HG03060 (cell line): ENCODE data around the gene CDC42BPB.
"Not testable (repeated sequence)": the region's sequence is repeated elsewhere in the genome, so short reads cannot be mapped to it uniquely, and the experiment has no call there.

Source experiments
- ATAC-seq: cut with Tn5 transposase; IDR thresholded peaks from one replicate; pipeline ENCODE4 v1.9.1; 2021; ENCODE audit warnings: low read depth, moderate number of reproducible peaks; ENCODE audit not compliant: unreplicated experiment

Gene CDC42BPB

GRCh38 chr14:102907980-102908730 lies 149.2 kb downstream of the CDC42BPB start:
- ATAC-seq = no peak

- no peak for ATAC-seq
These were observed 150.0 kb downstream of the CDC42BPB start for GRCh38 chr14:102907303-102907844.

GRCh38 chr14:102906616-102907302 lies 150.6 kb downstream of the CDC42BPB start:
- ATAC-seq = no peak

DNA sequence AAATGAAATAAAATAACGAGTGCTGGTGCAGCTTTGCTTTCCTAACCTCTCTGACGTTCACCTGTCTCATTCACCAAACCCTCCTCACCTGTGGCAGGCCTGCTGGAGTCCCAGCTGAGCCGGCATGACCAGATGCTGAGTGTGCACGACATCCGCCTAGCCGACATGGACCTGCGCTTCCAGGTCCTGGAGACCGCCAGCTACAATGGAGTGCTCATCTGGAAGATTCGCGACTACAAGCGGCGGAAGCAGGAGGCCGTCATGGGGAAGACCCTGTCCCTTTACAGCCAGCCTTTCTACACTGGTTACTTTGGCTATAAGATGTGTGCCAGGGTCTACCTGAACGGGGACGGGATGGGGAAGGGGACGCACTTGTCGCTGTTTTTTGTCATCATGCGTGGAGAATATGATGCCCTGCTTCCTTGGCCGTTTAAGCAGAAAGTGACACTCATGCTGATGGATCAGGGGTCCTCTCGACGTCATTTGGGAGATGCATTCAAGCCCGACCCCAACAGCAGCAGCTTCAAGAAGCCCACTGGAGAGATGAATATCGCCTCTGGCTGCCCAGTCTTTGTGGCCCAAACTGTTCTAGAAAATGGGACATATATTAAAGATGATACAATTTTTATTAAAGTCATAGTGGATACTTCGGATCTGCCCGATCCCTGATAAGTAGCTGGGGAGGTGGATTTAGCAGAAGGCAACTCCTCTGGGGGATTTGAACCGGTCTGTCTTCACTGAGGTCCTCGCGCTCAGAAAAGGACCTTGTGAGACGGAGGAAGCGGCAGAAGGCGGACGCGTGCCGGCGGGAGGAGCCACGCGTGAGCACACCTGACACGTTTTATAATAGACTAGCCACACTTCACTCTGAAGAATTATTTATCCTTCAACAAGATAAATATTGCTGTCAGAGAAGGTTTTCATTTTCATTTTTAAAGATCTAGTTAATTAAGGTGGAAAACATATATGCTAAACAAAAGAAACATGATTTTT lies 151.9 kb downstream of the CDC42BPB start:
- no peak for ATAC-seq

- ATAC-seq = no peak
These were observed 153.3 kb downstream of the CDC42BPB start for GRCh38 chr14:102903889-102904512.

DNA sequence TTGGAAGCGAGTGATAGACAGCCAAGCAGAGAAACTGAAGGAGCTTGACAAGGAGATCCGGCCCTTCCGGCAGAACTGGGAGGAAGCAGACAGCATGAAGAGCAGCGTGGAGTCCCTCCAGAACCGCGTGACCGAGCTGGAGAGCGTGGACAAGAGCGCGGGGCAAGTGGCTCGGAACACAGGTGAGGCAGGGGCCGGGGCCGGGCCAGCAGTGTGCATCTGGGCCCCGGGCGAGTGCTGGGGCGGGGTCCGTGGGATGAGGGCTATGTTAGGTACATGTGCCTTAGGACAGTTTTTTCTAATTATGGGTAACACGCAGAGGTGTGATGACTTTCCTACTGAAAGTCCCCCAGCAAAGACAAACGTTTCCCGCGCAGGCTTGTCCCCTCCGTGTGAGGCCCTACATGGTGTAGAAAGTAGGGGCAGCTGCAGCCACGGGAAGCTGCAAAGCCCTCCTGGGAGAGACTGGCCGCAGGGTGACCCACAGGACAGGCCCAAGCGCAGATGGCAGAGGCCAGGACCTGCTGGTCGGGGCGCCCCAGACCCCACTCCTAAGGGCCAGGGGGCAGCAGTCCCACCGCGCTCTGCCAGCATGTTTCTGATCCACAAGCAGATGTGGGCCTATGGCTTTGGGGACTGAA lies 154.0 kb downstream of the CDC42BPB start:
- ATAC-seq = no peak

DNA sequence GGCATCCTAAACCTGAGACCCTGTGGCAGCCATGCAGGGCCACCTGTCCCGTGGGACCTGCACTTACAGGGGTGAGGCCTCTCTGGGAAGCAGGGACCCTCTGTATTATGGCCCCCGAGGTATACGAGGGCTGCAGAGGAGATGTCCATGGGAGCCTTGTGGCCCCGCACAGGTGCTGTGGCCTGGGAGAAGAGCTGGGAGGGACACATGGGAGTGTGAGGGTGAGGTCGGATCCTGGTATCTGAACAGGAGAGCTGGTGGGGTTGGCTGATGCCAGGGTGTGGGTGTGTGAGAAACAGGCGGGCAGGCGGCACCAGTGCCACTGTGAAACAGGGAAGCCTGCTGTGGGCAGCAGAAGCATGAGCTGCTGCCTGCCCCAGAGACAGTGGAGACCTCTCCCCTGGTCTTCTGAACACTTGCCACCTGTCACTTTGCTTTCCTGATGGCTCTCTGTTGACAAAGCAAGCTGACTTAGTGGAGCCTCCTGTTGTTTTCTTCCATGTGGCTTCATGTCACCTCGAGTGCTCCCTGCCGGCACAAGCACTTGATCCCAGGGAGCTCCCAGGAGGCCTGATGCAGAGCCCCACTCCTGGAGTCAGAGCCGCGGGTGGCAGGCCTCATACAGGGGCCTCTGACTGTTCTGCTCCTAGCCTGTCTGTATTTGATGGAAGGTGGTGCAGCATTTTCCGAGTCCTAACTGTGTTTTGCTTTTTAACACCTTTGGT lies 154.7 kb downstream of the CDC42BPB start:
- ATAC-seq = no peak

DNA sequence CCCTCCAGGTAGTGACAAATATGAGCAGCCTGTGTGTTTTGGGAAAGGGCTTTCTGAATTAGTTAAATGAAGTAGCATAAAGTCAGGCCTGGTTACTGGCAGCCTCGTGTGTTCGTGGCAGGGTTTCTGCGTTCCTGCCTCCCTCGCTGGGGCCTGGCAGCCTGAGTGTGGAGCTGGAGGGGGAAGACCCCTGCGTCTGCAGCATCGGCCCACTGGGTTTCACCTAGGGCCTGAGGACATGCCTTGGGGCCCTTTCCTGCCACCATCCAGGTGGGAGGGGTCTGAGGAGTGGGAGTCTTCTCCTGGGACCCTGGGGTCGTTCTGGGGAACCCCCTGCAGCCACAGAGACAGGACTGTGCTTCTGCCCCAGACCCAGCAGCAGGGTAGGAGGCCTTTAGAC lies 155.3 kb downstream of the CDC42BPB start:
- no peak for ATAC-seq

DNA sequence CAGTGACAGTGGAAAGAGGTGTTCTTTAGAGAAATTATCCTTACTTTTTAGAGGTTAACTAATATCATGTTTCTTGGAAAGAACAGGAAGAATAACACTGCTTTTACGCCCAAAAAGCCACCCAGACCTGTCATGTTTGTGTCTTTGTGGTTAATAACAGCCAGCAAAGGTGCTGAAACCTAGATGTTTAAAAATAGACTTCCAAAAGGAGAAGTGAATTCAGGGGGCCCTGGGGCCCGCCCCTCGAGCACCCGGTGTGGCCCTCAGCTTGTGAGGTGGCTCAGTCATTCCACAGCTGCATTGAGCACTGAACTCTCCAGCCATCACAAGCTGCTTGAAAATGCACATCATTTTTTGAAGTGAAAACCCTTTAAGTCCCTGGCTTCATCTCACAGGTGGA lies 155.7 kb downstream of the CDC42BPB start:
- ATAC-seq = peak; percentile 45

DNA sequence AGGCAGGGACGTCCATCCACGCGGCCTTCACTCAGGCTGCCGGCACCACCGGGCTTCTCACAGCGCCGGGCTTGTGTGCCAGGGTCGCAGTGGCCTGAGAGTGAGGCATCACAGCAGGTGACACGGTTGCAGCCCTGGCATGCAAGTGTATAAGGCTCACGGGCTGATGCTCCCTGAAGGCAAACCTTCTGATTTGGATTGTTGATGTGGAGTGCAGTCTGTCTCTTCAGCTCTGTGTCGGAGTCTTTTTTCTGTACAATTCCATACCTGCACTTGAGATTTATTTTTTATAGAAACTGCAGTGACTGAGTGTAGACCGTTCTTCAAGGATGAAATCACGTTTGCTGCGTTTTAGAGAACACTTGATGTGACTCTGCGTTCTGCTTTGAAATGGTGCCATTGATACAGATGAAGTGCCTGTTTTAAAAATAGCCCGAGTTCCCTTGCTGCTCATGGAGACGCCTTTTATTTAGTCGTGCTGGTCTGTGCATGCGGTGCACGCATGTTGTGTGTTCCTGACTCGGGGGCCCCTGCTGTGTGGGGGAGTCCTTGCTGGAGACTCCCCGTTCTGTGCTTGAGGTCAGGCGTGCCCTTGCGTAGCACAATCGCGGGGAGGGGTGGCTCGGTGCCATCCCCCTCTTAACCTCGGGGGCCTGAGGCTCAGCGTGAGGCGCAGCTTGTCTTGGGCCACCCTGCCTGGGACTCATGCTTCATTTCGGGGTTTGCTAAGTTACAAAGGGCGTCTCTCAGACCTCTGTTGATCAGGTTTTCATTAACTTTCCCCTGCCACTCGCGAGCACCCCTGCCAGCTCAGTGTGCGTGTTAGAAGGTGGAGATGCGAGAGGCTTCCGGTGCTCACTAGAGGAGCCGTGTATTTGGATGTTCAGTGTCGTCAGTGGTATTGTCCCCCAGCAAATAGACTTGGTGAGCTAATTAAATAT lies 156.4 kb downstream of the CDC42BPB start:
- peak; percentile 22 for ATAC-seq

DNA sequence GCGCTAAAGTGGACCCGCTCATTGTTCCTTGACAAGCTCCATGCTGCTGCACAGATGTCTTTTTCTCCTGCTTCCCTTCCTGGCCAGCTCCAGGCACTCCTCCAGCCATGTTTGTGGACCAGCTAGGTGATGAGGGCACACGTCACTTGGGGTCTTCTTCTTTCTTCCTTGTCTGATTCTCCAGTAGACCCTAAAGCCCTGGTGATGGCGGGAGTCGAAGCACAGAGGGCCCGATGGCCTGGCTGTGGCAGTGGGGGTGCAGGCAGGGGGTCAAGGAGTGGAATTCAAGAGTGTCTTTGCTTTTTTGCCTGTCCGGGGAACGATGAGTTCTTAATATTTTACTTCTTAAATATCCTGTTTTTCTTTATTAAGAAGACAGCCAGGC lies 157.8 kb downstream of the CDC42BPB start:
- no peak for ATAC-seq

DNA sequence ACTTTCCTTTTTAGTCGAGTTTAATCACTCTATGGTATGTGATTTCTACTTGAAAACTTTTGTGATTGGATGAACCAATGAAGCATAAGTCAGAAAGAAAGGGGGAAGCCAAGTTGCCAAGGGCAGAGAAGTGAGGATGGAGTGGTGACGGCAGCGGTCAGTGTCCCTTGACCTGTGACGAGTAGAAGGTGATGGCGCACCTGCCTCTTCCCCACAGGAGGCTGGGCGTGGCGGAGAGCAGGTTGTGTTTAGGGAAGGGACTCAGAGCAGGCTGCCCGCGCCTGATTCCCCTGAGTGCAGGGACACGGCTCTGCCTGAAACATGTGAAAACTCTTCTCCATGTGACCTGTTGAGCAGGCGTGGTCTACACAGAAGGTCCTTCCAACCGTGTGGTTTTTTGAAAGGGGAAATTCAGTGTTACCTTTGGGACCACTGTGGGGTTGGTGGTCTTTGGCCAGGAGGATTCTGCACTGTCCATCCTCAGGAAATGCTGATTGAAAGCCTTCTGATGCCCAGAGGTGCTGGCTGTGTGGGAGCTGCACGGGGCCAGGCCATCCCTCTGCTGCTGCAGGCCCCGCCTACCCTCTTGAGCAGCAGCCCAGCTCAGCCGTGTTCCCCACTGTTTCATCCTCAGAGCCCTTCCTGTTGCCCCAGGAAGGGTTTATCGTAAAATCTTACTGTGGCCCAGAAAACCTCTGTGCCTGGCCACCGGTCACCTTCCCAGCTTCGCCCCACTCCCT lies 158.4 kb downstream of the CDC42BPB start:
- ATAC-seq = no peak

- ATAC-seq = no peak
These were observed 159.1 kb downstream of the CDC42BPB start for GRCh38 chr14:102898298-102898697.

DNA sequence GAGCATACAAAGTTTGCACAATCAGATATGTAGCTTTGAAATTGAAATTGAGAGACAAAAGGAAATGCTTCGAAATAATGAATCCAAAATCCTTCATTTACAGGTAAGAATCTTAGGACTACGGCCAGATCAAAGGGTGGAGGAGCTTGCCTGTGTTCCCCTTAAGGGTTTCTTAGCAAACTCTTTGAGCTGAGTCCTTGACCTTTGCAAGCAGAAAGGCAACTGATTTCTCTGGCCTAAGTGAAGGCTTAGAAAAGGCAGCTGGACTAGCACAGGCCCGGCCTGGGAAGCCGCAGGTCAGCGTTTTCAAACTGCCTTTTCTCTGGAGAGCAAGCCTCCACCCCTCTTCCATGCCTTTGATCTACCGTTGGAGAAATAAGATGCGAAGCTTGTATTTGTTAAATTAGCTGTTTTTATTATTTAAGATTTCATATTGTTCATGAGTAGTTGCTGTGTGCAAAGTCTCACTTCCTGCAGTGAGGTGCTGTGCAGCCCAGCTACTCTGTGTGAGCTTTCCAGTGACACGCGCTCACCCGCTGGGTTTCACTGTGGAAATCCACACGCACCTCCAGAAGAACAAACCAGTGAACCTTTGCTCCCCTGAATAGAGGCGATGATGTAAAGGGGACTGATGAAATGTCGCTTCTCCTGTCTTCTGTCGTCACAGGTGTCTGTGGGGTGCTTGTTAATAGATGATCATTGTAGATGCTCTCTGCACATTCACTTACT lies 159.9 kb downstream of the CDC42BPB start:
- no peak for ATAC-seq

GRCh38 chr14:102896735-102897134 lies 160.6 kb downstream of the CDC42BPB start:
- ATAC-seq = not testable (repeated sequence)

- ATAC-seq = no peak
These were observed 163.9 kb downstream of the CDC42BPB start for GRCh38 chr14:102893452-102893851.

DNA sequence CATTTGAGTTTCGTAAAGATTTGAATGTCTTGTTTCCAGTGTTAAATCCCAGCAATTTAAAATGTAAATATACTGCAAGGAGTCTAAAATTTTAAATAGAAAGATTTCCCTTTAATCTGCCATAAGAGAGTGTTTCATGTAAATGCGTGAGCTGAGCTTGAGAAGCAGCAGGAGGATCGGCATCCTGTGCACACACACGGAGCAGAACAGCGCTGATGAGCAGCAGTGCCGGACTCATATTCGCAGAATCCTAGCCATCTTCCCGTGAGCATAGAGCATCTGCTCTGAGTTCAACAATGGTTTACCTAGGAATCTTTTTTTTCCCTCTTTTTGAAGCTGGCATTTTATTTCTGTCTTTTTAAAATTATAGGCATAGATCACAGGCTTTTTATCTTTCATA lies 164.7 kb downstream of the CDC42BPB start:
- no peak for ATAC-seq
